Gastroesophageal sphincter (tissue), 4 donors: ENCODE measurements around the gene GABBR1. TPM values are rescaled to one million over a fixed set of nuclear protein-coding genes. Genes with fewer than 3 reads are reported as not detected.
A peak's percentile ranks its signal among the peaks of the same experiment; 100 is the strongest.

ENCODE experiments used
- ATAC-seq: fragments of 150-250 bp; one replicate; pipeline ENCODE4 v1.9.1; 2016; ENCODE audit warnings: mild to moderate bottlenecking, moderate library complexity
- H3K27ac ChIP-seq, 4 donors: fragments of 200-600 bp; sonication (generic) in 3 of 4; 1 replicate in 3 of 4; 2 replicates in 1 of 4; pipeline ENCODE4 v1.5.1; 2016 to 2019
- H3K27me3 ChIP-seq: fragments of 200-600 bp; sonication (generic); one replicate; pipeline ENCODE4 v1.5.1; 2019
- H3K36me3 ChIP-seq, 2 donors: fragments of 200-600 bp; sonication (generic); one replicate each; pipeline ENCODE4 v1.5.1; 2019; ENCODE audit warnings: control low read depth in 1 of 2
- H3K4me1 ChIP-seq, 3 donors: fragments of 200-600 bp; sonication (generic); 1 replicate in 2 of 3; 2 replicates in 1 of 3; pipeline ENCODE4 v1.5.1; 2016 to 2019; ENCODE audit warnings: control low read depth in 2 of 3
- H3K4me3 ChIP-seq, 2 donors: fragments of 200-600 bp; sonication (generic); one replicate each; pipeline ENCODE4 v1.5.1; 2019; ENCODE audit warnings: mild to moderate bottlenecking in 1 of 2, moderate library complexity in 1 of 2
- H3K9me3 ChIP-seq, 3 donors: fragments of 200-600 bp; sonication (generic); one replicate each; pipeline ENCODE4 v1.5.1; 2017 to 2019; ENCODE audit warnings: control low read depth in 2 of 3
- EP300 ChIP-seq: sonication (generic); formaldehyde crosslinking; IDR thresholded peaks from one replicate; pipeline ENCODE4 v1.6.1; 2017; ENCODE audit warnings: antibody characterized with exemption, mild to moderate bottlenecking
- POLR2A ChIP-seq, 2 donors: fragments of 450-650 bp; IDR thresholded peaks; one replicate each; pipeline ENCODE4 v1.6.1; 2017; ENCODE audit warnings: antibody characterized with exemption in 2 of 2, mild to moderate bottlenecking in 2 of 2, moderate library complexity in 1 of 2
- POLR2AphosphoS5 ChIP-seq: sonication (generic); formaldehyde crosslinking; IDR thresholded peaks from one replicate; pipeline ENCODE4 v1.6.1; 2017; ENCODE audit warnings: antibody characterized with exemption
- WGBS, 2 donors: methylation state at CpG; one replicate each; pipeline ENCODE4 v1.1.5; 2018; ENCODE audit warnings: low coverage in 1 of 2; 5-methylcytosine and 5-hydroxymethylcytosine counted together
- total RNA-seq, 4 donors: library from RNA; depleted of rRNA; stranded (reverse); fragments of >200 nt; gene quantifications; one replicate each; pipeline ENCODE4 v1.1.0, GENCODE V29; 2016
- TF ChIP-seq, protein P1 (sequence below), 4 experiments: fragments of 200-600 bp in 2 of 4; fragments of 450-650 bp in 2 of 4; sonication (generic) in 1 of 4; IDR thresholded peaks; one replicate each; pipeline ENCODE4 v1.5.1; 2017 to 2019; ENCODE audit warnings: antibody characterized with exemption in 4 of 4, mild to moderate bottlenecking in 2 of 4, moderate library complexity in 2 of 4

Gene GABBR1
- total RNA-seq, 4 donors from 2014 or later, result 17.8 to 90.1 (median 44.8) TPM

DNA sequence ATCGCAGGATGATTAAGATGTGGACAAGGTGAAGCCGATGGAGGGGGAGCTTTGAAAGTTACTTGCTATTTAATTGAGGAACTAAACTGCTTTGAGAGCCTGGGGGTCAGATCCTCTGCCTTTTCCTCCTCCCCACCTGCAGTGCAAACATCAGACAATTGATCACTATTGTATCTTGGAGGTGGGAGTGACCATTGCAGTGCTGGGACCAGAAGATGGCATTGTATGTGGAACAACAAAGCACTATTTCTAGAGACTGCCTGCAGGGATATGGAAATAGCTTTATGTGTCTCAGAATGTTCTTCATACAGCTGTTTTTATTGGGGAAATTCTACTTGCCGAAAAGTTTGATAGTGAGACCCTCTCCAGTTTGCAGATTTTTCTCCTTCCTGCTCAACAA lies 28.1 kb upstream of the GABBR1 start:
- WGBS, 2 donors, result 61% methylated on average over 3 of the region's 3 CpGs; no CpG with 5 or more reads in 1 of the 2 donors
- Histone ChIP-seq H3K27ac (no peak overlapping the region), H3K4me1 (peaks cover 0 to 10% (median 7%) of the 10 kb centered on the region in 3 donors), H3K9me3 (no peaks in the 10 kb centered on the region), H3K36me3 (no peaks in the 10 kb centered on the region), H3K4me3 (no peak overlapping the region), H3K27me3 (peaks cover 13% of the 10 kb centered on the region)
- TF ChIP-seq, protein P1, sequence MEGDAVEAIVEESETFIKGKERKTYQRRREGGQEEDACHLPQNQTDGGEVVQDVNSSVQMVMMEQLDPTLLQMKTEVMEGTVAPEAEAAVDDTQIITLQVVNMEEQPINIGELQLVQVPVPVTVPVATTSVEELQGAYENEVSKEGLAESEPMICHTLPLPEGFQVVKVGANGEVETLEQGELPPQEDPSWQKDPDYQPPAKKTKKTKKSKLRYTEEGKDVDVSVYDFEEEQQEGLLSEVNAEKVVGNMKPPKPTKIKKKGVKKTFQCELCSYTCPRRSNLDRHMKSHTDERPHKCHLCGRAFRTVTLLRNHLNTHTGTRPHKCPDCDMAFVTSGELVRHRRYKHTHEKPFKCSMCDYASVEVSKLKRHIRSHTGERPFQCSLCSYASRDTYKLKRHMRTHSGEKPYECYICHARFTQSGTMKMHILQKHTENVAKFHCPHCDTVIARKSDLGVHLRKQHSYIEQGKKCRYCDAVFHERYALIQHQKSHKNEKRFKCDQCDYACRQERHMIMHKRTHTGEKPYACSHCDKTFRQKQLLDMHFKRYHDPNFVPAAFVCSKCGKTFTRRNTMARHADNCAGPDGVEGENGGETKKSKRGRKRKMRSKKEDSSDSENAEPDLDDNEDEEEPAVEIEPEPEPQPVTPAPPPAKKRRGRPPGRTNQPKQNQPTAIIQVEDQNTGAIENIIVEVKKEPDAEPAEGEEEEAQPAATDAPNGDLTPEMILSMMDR (IDR thresholded peaks at IDR 0.05), result no peak
- TF ChIP-seq EP300 (no peak), POLR2A (IDR thresholded peaks at IDR 0.05) (no peak), POLR2AphosphoS5 (no peak)
- no peak for ATAC-seq

DNA sequence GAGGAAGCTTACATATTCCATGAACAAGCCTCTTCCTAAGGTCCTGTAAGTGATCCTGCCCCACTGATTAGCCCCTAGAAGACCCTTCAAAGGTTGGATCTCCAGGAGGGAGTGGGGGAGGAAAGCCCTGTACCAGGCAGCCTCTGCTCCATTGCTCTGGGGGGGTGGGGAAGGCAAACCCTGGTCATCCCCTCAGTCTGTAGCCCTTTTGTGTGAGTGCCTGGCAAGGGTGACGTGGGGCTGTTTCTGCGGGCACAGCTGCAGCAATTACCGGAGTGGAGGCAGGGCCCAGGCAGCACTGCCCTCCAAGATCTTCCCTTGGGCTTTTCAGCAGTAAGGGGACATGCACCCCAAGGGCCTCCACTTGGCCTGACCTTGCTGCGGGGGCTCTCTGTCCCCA lies 23.8 kb upstream of the GABBR1 start, which contains the start of gene MOG:
MOG (plus strand) TSS at position 295 of the 400 bp plus-strand sequence. CDS start 118 bp downstream, outside the sequence.
- 60 to 62% methylated on average over 1 to 3 of the region's 4 CpGs for WGBS, 2 donors
- peaks cover 3 to 38% (median 9%) of the 10 kb centered on the region in 3 donors for H3K4me1 ChIP-seq
- H3K9me3 ChIP-seq, result no peaks in the 10 kb centered on the region
- H3K4me3 ChIP-seq, result no peak within 1 kb of the TSS
- H3K27me3 ChIP-seq, result no peaks in the 10 kb centered on the region
- H3K27ac ChIP-seq, result peak within 1 kb of the TSS; percentile 31 to 67 (median 47)
- no peak for TF ChIP-seq POLR2A (IDR thresholded peaks at IDR 0.05)
- no peak for TF ChIP-seq POLR2AphosphoS5
- no peak for TF ChIP-seq EP300
- TF ChIP-seq, protein P1 (IDR thresholded peaks at IDR 0.05), result no peak
- H3K36me3 ChIP-seq, result no peaks in the 10 kb centered on the region
- no peak for ATAC-seq

DNA sequence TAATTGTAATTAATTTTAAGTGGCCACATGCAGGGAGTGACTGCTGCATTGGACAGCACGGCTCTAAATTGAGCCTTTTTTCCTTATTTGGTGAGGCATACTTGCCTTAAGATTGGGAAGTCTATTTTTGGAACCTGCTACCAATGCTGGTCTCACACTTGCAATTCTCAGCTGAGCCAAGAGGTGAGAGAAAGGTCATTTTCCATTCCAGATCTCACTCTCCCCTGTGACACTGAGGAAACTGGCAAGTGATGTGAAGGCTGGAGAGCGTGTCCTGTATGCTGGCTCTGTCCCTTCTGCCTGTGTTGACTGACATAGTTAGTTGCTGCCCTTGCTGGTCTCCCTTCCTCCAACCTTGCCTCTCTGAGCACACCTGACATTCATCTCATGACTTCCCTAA lies 23.2 kb upstream of the GABBR1 start:
- H3K4me3 ChIP-seq, result no peak overlapping the region
- TF ChIP-seq POLR2AphosphoS5 (no peak), POLR2A (IDR thresholded peaks at IDR 0.05) (no peak), EP300 (no peak)
- TF ChIP-seq, protein P1 (IDR thresholded peaks at IDR 0.05), result no peak
- WGBS, 2 donors, result 0 to 8% methylated on average over 2 of the region's 2 CpGs
- H3K27ac ChIP-seq, result peak overlapping the region; percentile 31 to 67 (median 47)
- peak; percentile 42 for ATAC-seq
- peaks cover 3 to 38% (median 9%) of the 10 kb centered on the region in 3 donors for H3K4me1 ChIP-seq
- H3K27me3 ChIP-seq, result no peaks in the 10 kb centered on the region
- H3K9me3 ChIP-seq, result no peaks in the 10 kb centered on the region
- H3K36me3 ChIP-seq, result no peaks in the 10 kb centered on the region

DNA sequence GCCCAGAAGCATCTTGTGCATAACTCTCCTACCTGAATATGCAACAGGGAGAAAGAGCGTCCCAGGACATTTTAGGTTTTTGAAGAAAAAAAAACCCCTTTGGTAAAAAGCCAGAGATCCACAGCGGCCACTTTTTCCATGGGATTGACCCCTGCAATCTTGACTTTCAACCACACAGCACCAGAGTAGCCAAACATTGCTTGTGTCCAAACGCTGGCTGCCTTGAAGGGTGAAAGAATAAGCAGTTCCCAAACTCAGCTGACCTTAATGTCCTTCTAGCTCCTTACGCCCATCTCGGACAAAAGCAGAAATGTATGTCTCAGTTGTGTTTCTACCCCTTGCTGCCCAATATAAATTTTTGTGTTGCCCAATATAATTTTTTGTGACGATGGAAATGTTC lies 22.7 kb upstream of the GABBR1 start:
- Histone ChIP-seq H3K36me3 (no peaks in the 10 kb centered on the region), H3K4me3 (no peak overlapping the region), H3K27ac (peak overlapping the region; percentile 22 to 67 (median 47)), H3K4me1 (peaks cover 3 to 38% (median 9%) of the 10 kb centered on the region in 3 donors), H3K9me3 (no peaks in the 10 kb centered on the region), H3K27me3 (no peaks in the 10 kb centered on the region)
- 25 to 38% methylated on average over 6 of the region's 6 CpGs for WGBS, 2 donors
- TF ChIP-seq POLR2A (IDR thresholded peaks at IDR 0.05), result no peak
- no peak for TF ChIP-seq POLR2AphosphoS5
- TF ChIP-seq, protein P1 (IDR thresholded peaks at IDR 0.05), result no peak
- TF ChIP-seq EP300, result no peak
- ATAC-seq, result no peak

DNA sequence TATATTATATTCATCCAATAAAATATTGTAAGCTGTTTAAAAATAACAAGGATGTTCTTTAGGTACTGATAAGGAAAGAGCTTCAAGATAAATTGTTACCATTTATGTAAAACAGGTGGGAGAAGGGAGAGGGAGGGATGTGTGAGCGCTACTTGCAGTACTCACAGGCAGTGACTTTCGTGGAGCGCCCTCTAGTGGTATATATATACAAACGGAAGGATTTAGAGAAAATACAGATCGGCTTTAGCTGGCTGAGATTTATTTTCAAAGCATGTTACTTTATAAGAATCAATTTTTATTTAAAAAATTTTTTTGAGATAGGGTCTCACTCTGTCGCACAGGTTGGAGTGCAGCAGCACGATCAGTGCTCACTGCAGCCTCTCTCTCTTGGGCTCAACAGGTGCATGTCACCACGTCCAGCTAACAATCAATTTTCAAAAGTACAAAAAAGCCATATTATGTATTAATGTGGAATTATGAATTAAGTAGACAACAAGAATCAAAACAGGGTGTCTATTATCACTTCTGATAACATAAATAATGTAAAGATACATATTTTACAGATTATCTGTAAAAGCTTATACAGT lies 20.6 kb upstream of the GABBR1 start:
- 9 to 10% methylated on average over 8 of the region's 8 CpGs for WGBS, 2 donors
- H3K27ac ChIP-seq, result no peak overlapping the region
- no peaks in the 10 kb centered on the region for H3K9me3 ChIP-seq
- no peak overlapping the region for H3K4me3 ChIP-seq
- TF ChIP-seq POLR2A (IDR thresholded peaks at IDR 0.05) (no peak), POLR2AphosphoS5 (no peak), EP300 (no peak)
- TF ChIP-seq, protein P1 (IDR thresholded peaks at IDR 0.05), result peak; percentile 49 to 76 (median 72)
- no peaks in the 10 kb centered on the region for H3K36me3 ChIP-seq
- peaks cover 3 to 54% (median 13%) of the 10 kb centered on the region in 3 donors for H3K4me1 ChIP-seq
- no peaks in the 10 kb centered on the region for H3K27me3 ChIP-seq
- no peak for ATAC-seq
